NCI-H524 (cell line): ENCODE results near the gene RETSAT.
A peak's percentile ranks its signal among the peaks of the same experiment; 100 is the strongest.

Experiments used
- DNase-seq, 2 experiments: peaks; one replicate each; lab custom pipeline; 2025; lab: John Stamatoyannopoulos, UW

RETSAT gene

GRCh38 chr2:85307527-85307897 is 46.8 kb downstream of the RETSAT start:
- no peak for DNase-seq

GRCh38 chr2:85303780-85304531 is 50.4 kb downstream of the RETSAT start:
- DNase-seq, result peak; percentile 31 to 67

- DNase-seq, result peak; percentile 23 to 57
Measured at GRCh38 chr2:85302121-85302520, 52.2 kb downstream of the RETSAT start.
